Ecto neural progenitor cell (in vitro differentiated cells): ENCODE results near the gene NAT16.
"Not testable (repeated sequence)": the region's sequence is repeated elsewhere in the genome, so short reads cannot be mapped to it uniquely, and the experiment has no call there.

Experiments used
- DNase-seq: peaks from one replicate; pipeline ENCODE4 v3.0.0-alpha.2; 2018; ENCODE audit warnings: low spot score

NAT16 gene

DNA sequence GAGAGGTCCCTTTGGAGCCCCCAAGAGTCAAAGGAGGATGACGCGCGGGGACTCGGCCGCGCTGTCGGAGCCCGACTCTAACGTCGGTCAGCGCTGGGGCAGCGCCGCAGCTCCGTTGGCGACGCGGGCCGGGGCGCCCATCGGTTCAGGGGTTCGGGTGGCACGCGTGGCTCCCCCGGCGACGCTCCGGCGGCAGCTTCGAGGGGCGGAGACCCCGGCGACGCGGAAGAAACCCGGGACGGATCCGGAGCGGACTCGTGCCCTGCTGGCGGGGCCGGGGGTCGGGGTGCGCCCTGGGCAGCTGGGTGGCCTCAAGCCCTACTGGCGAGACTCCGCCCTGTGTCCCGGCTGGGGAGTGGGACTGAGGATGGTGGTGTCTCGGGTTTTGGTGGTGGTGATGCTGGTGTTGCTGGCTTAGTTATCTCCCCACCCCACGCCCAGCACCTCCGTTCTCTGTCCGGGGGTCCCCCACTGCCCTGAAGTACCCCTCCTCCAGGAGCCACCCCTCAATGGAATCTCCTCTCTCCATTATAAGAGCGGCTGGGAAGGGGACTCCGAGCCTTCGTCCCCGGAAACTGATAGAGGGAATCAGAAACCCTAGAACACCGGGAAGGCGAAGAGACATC lies at the start of gene NAT16:
TSS of gene NAT16 (minus strand) at position 164 of the 626 bp plus-strand sequence. CDS start 5,486 bp downstream, outside the sequence.
- DNase-seq: no peak

DNA sequence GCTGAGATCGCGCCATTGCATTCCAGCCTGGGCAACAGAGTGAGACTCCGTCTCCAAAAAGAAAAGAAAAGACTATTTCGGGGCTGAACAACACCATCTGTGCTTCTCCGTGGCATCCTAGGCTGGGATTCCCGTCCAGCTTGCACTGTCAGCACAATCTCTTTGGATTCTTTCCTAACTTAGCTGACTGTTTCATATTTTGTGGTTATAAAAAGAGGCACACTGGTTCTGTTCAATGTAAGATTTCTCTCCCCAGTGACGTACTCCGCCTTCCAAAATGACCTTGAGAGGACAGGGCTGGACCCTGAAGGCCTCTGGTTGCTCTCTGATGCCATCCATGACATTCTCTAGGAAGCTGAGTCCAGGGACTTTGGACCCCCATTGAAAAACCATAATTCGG lies 46.6 kb upstream of the NAT16 start:
- DNase-seq: no peak

DNA sequence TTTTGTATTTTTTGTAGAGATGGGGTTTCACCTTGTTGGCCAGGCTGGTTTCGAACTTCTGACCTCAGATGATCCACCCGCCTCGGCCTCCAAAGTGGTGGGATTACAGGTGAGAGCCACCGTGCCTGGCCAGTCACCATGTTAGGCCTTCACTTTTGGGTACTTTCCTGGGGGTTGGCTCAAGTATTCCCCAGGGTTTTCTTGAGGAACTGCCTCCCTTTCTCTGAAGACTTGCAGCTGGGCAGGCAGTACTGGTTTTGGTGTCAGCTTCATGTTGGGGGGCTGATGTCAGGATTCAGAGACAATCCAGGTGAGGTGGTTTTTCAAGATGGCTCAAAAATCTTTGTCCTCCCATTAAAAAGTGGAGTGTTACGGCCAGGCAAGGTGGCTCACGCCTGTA lies 45.6 kb upstream of the NAT16 start:
- DNase-seq: no peak

DNA sequence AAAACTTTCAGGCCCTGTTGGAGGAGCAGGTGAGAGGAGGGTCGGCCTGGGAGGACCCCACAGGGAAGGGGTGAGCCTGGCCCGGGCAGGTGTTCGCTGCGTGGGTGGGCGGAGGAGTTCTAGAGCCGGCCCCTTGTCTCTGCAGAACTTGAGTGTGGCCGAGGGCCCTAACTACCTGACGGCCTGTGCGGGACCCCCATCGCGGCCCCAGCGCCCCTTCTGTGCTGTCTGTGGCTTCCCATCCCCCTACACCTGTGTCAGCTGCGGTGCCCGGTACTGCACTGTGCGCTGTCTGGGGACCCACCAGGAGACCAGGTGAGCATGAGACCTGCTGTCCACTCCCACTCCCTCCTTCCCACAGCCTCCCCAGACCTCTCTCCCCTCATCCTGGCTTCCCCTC lies 43.4 kb upstream of the NAT16 start:
- DNase-seq: no peak

DNA sequence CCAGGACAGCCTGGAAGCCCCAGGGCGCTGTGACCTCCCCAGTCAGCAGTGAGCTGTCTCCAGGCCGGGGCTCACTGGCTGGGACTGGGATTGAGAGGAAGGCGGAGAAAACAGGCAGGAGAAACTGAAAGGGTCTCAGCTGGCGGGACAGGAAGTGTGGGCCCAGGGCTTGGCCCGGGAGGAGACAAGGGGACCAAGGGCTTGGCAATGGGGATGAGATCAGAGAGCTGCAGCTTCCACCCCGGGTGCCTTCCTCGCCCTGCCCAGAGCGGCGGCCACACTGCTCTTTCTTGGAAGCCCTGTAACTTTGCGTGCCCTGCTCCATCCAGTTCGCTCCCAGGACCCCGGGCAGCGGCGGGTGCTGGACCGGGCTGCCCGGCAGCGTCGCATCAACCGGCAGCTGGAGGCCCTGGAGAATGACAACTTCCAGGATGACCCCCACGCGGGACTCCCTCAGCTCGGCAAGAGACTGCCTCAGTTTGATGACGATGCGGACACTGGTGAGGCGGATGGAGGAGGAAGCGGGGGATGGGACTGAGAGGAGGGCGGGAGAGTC lies 42.3 kb upstream of the NAT16 start:
- no peak for DNase-seq

GRCh38 chr7:101220295-101220694 lies 40.2 kb upstream of the NAT16 start:
- DNase-seq: no peak

GRCh38 chr7:101218236-101219125 lies 38.4 kb upstream of the NAT16 start:
- no peak for DNase-seq

GRCh38 chr7:101217388-101218235 lies 37.5 kb upstream of the NAT16 start, which contains the start of the genes PLOD3 and ZNHIT1:
Gene PLOD3, minus strand, starts transcription at chr7:101217581. Its CDS starts 307 bp downstream, at chr7:101217274.
Gene ZNHIT1, plus strand, starts transcription at chr7:101218165. Its CDS starts 31 bp downstream, at chr7:101218196.
- DNase-seq: peak; percentile 95

GRCh38 chr7:101216860-101217387 lies 36.8 kb upstream of the NAT16 start:
- no peak for DNase-seq

GRCh38 chr7:101216001-101216859 lies 36.1 kb upstream of the NAT16 start:
- no peak for DNase-seq

DNA sequence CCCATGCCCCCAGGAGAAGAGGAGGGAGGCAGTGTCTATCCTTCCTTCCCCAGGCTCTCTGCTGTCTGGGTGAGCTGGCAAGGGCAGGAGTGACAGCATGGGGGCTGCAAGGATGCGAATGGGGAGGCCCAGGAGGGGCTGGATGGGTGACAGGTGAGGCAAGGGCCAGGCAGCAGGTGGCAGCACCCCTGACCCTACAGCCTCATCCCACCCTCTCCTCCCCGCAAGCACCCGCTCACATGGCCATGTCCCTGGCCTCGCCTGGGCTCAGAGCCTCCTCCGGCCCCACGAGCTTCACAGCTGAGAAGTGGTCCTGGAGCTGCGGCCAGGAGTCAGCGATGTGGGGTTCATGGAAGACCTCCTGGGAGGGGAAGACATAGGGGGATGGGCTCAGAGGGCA lies 31.9 kb upstream of the NAT16 start:
- no peak for DNase-seq

DNA sequence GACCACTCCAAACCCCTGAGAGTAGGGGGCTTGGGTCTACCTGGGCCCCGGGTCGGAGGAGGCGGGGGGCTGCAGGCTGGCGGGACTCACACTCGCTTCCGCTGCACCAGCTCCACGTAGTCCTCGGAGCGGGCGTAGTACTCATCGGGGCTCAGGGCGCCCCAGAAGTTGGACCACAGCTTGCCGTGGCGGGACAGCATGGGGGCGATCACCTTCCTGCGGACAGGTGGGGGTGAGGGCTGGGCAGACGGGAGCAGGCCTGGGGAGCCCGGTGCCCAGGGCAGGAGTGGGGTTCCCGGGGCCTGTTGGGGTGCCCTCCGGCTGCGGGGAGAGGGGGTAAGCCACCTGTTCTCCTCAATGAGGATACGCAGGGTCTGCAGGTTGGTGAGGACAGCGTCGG lies 31.4 kb upstream of the NAT16 start:
- no peak for DNase-seq

DNA sequence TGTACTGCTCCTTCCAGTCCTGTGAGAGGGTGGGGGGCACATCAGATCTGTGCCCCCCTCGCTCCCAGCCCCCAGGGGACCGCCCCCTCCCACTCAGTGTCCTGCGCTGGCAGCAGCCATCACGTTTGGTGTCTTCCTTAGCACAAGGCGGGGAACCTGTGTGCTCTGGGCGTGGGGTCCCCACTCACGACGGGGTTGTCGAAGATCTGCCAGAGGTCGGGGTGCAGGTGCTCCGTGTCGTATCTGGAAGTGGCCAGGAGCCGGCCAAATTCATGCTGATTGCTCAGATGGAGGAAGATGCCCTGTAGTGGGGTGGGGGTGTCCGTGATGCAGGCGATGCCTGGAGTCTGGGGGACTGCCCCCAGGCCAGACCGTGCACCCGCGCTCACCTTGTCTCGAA lies 30.1 kb upstream of the NAT16 start:
- no peak for DNase-seq

- no peak for DNase-seq
Measured at GRCh38 chr7:101208794-101209193, 28.7 kb upstream of the NAT16 start.

- DNase-seq: no peak
Measured at GRCh38 chr7:101207459-101207858, 27.4 kb upstream of the NAT16 start.

GRCh38 chr7:101206665-101207042 lies 26.6 kb upstream of the NAT16 start:
- no peak for DNase-seq

DNA sequence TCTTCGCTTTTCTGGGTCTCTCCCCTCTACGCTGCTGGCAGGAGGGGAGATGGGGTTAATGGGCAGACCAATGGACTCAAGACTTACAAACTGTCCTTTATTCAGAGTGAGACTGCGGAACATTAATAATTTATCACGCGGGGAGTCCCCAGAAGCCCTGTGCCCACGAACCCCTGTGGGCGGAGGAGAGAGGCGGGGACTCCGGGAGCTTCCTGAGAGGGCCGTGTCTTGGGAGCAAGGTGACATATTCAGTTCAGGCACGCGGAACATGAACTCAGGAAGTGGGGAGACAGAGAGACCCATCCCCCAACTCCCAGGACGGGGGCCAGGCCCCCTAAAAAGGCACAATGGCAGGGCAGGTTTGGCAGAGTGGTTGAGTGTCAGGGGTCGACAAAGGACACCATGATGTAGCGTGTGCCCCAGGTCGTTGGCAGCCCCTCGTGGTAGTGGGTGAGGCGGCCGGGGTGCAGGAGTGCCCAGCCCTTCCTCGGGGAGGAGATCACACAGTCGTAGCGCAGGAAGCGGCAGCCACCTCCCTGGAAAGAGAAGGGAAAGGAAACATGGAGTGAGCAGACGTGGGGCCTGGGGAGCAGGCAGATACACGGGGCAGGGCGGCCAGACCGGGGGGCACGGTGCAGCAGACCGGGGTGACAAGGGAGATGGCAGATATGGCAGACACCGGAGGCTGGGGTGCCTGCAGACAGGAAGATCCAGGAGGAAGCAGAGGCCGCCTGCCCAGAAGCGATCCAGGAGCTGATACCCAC lies 26.0 kb upstream of the NAT16 start:
- no peak for DNase-seq

- not testable (repeated sequence) for DNase-seq
Measured at GRCh38 chr7:101203740-101204738, 23.9 kb upstream of the NAT16 start.

DNA sequence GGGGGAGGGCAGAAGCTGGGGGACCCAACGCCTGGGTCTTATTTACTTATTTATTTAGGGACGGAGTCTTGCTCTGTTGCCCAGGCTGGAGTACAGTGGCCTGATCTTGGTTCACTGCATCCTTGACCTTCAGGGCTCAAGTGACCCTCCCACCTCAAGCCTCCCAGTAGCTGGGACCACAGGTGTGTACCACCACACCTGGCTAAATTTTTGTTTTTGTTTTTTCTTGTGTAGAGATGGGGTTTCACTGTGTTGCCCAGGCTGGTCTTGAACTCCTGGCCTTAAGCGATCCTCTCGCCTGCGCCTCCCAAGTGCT lies 22.5 kb upstream of the NAT16 start:
- DNase-seq: no peak
